ENCODE results near the gene ELL2.
A peak's percentile ranks its signal among the peaks of the same experiment; 100 is the strongest.

ELL2 gene

DNA sequence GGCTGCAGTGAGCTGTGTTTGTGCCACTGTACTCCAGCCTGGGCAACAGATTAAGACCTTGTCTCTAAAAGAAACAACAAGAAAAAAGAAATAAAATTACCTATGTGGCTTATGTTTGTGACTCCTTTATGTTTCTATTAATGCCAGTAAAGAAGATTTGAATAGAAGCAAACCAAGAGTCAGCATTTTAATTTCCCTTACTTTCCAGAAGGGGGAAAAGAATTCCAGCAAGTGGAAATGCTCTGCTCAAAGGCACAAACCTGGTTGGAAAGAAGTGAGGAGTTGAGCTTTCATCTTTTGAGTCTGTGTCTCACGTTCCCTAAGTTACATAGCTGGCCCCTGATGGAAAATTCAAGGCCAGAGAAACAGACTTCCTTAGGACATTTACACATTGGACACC, 23.6 kb upstream of the ELL2 start:
- FAIRE-seq (no peak), DNase-seq (ENCODE audit: insufficient read length, low spot score) (no peak)
- TF ChIP-seq POU2F2 (IDR thresholded peaks at IDR 0.05; ENCODE audit: low read depth, low read length) (no peak), POLR2AphosphoS5 (IDR thresholded peaks at IDR 0.05; ENCODE audit: low read depth, low read length) (no peak), PAX5 (IDR thresholded peaks at IDR 0.05; ENCODE audit: insufficient read depth, low read length, severe bottlenecking) (no peak), TAF1 (IDR thresholded peaks at IDR 0.05; ENCODE audit: low read depth, low read length) (no peak), POLR2A (IDR thresholded peaks at IDR 0.05; ENCODE audit: low read depth, low read length) (no peak), SPI1 (IDR thresholded peaks at IDR 0.05; ENCODE audit: low read depth, low read length) (no peak)

DNA sequence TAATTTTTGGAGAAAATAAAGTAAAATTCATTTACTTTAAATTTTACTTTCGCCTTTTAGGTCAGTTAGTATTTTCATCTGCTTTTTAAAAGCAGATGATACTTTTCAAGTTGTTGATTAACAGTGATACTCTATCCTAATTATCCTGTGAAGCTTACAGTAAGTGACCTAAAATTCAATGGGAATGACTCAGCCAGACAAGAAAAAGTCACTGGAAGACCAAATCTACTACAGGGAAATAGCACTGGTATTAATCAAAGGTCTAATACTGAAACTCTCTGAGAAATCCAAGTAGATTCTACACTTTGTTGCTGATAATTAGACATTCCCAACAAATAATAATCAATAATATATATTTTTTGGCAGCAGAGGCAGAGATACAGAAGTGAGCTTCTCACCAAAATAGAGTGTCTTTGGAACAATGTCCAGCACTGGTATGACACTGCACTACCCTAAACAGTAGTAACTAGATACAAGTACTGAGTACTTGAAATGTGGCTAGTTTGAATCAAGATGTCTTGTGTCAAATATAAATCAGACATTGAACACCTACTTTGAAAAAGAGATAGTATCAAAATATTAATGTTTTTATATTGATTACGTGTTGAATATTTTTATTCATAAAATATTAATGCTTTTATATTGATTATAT, 22.8 kb upstream of the ELL2 start:
- TF ChIP-seq PAX5 (IDR thresholded peaks at IDR 0.05; ENCODE audit: insufficient read depth, low read length, severe bottlenecking) (no peak), SPI1 (IDR thresholded peaks at IDR 0.05; ENCODE audit: low read depth, low read length) (no peak), POLR2AphosphoS5 (IDR thresholded peaks at IDR 0.05; ENCODE audit: low read depth, low read length) (no peak), POLR2A (IDR thresholded peaks at IDR 0.05; ENCODE audit: low read depth, low read length) (no peak)
- no peak for FAIRE-seq
- DNase-seq (ENCODE audit: insufficient read length, low spot score), result no peak

DNA sequence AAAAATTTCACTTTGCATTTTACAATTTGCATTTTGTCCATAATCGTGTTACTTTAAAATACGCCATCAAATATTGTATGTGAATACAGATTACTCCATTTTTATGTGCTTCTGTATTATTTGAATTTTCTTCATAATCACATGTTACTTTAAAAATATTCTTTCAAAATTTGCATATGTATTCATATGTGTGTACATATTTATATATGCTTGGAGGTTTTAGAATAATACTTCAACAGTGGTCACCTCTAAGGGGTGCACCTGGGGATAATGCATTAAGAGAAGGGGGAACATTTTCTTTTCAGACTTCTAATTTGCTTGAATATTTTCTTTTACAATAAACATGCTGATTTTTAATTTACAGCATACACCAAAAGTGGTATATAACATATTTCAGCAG, 21.9 kb upstream of the ELL2 start:
- no peak for TF ChIP-seq POU2F2 (IDR thresholded peaks at IDR 0.05; ENCODE audit: low read depth, low read length)
- no peak for TF ChIP-seq PAX5 (IDR thresholded peaks at IDR 0.05; ENCODE audit: insufficient read depth, low read length, severe bottlenecking)
- TF ChIP-seq TAF1 (IDR thresholded peaks at IDR 0.05; ENCODE audit: low read depth, low read length), result no peak
- no peak for TF ChIP-seq POLR2AphosphoS5 (IDR thresholded peaks at IDR 0.05; ENCODE audit: low read depth, low read length)
- no peak for TF ChIP-seq SPI1 (IDR thresholded peaks at IDR 0.05; ENCODE audit: low read depth, low read length)
- TF ChIP-seq POLR2A (IDR thresholded peaks at IDR 0.05; ENCODE audit: low read depth, low read length), result no peak
- no peak for FAIRE-seq

GRCh38 chr5:95983080-95983479, 21.4 kb upstream of the ELL2 start:
- DNase-seq (ENCODE audit: insufficient read length, low spot score), result no peak
- no peak for FAIRE-seq
- no peak for TF ChIP-seq POU2F2 (IDR thresholded peaks at IDR 0.05; ENCODE audit: low read depth, low read length)
- TF ChIP-seq TAF1 (IDR thresholded peaks at IDR 0.05; ENCODE audit: low read depth, low read length), result no peak
- TF ChIP-seq SPI1 (IDR thresholded peaks at IDR 0.05; ENCODE audit: low read depth, low read length), result no peak
- no peak for TF ChIP-seq POLR2A (IDR thresholded peaks at IDR 0.05; ENCODE audit: low read depth, low read length)
- no peak for TF ChIP-seq PAX5 (IDR thresholded peaks at IDR 0.05; ENCODE audit: insufficient read depth, low read length, severe bottlenecking)
- no peak for TF ChIP-seq POLR2AphosphoS5 (IDR thresholded peaks at IDR 0.05; ENCODE audit: low read depth, low read length)

More for the DNA sequence above, 21.9 kb upstream of the ELL2 start:
- no peak for DNase-seq (ENCODE audit: insufficient read length, low spot score)

DNA sequence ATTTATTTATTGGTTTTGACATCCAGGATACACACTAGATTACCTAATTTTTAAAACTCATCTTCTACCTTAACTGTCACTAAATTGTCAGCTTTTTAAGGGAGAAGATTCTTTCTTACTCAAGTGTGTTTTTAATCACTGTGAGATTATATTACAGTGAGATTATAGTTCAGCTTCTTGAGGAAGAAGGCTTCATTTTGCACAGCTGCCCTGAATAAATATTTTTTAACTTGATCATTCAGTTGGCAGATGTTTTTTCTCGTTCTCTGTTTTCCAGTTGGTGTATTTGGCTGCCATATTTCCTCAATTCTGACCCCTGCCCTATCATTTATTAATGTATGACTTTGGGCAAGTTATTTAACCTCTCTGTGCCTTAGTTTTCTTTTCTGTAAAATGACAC, 15.0 kb upstream of the ELL2 start:
- TF ChIP-seq POLR2AphosphoS5 (IDR thresholded peaks at IDR 0.05; ENCODE audit: low read depth, low read length) (no peak), PAX5 (IDR thresholded peaks at IDR 0.05; ENCODE audit: insufficient read depth, low read length, severe bottlenecking) (no peak), TAF1 (IDR thresholded peaks at IDR 0.05; ENCODE audit: low read depth, low read length) (no peak), POLR2A (IDR thresholded peaks at IDR 0.05; ENCODE audit: low read depth, low read length) (no peak), SPI1 (IDR thresholded peaks at IDR 0.05; ENCODE audit: low read depth, low read length) (no peak), POU2F2 (IDR thresholded peaks at IDR 0.05; ENCODE audit: low read depth, low read length) (no peak)
- no peak for FAIRE-seq

DNA sequence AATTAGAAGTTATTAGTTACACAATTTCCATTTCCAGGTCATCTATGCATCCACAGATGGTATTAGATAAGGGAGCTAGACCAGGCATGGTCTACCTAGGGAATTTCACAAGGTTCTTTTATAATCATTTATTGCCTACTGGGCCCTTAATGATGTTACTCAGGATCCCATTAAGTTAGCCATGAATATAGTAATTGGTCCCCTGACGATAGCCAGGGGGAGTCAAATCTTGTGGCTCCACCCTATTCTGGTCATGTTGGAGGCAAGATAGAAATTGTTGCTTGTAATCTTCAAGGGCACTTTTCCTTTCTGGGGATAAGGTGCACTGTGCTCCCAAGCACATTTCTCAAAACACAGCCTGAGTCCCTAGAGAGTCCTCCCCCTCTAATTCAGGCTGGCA, 14.1 kb upstream of the ELL2 start:
- DNase-seq (ENCODE audit: insufficient read length, low spot score) (no peak), FAIRE-seq (no peak)

More for the DNA sequence above, 15.0 kb upstream of the ELL2 start:
- DNase-seq (ENCODE audit: insufficient read length, low spot score), result no peak

GRCh38 chr5:95973793-95974325, 12.2 kb upstream of the ELL2 start:
- FAIRE-seq (peak; percentile 84), DNase-seq (ENCODE audit: insufficient read length, low spot score) (no peak)
- TF ChIP-seq TAF1 (IDR thresholded peaks at IDR 0.05; ENCODE audit: low read depth, low read length) (no peak), POLR2AphosphoS5 (IDR thresholded peaks at IDR 0.05; ENCODE audit: low read depth, low read length) (no peak), PAX5 (IDR thresholded peaks at IDR 0.05; ENCODE audit: insufficient read depth, low read length, severe bottlenecking) (no peak), POLR2A (IDR thresholded peaks at IDR 0.05; ENCODE audit: low read depth, low read length) (no peak), POU2F2 (IDR thresholded peaks at IDR 0.05; ENCODE audit: low read depth, low read length) (peak; percentile 82; the same call in 1 of the 2 replicates), SPI1 (IDR thresholded peaks at IDR 0.05; ENCODE audit: low read depth, low read length) (0 out of 2 replicates have a peak, but pooled peaks have one; percentile 7)

More for the DNA sequence above, 14.1 kb upstream of the ELL2 start:
- no peak for TF ChIP-seq POLR2A (IDR thresholded peaks at IDR 0.05; ENCODE audit: low read depth, low read length)
- TF ChIP-seq POU2F2 (IDR thresholded peaks at IDR 0.05; ENCODE audit: low read depth, low read length), result no peak
- no peak for TF ChIP-seq POLR2AphosphoS5 (IDR thresholded peaks at IDR 0.05; ENCODE audit: low read depth, low read length)
- no peak for TF ChIP-seq SPI1 (IDR thresholded peaks at IDR 0.05; ENCODE audit: low read depth, low read length)
- TF ChIP-seq TAF1 (IDR thresholded peaks at IDR 0.05; ENCODE audit: low read depth, low read length), result no peak
- no peak for TF ChIP-seq PAX5 (IDR thresholded peaks at IDR 0.05; ENCODE audit: insufficient read depth, low read length, severe bottlenecking)

DNA sequence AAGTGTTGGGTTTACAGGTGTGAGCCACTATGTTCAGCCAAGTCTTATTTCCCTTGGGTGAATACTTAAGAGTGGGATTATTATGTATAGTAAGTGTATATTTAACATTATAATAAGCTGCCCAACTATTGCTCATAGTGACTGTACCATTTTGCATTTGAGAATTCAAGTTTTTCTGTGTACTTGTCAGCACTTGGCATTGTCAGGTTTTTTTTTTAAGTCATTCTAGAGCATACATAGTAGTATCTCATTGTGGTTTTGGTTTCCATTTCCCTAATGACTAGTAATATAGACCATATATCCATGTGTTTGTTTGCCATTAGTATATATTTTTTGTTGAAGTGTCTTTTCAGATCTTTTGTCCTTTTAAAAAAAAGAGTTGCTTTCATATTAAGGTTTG, 10.5 kb upstream of the ELL2 start:
- FAIRE-seq (no peak), DNase-seq (ENCODE audit: insufficient read length, low spot score) (no peak)
- TF ChIP-seq POLR2A (IDR thresholded peaks at IDR 0.05; ENCODE audit: low read depth, low read length) (no peak), PAX5 (IDR thresholded peaks at IDR 0.05; ENCODE audit: insufficient read depth, low read length, severe bottlenecking) (no peak), POLR2AphosphoS5 (IDR thresholded peaks at IDR 0.05; ENCODE audit: low read depth, low read length) (no peak), POU2F2 (IDR thresholded peaks at IDR 0.05; ENCODE audit: low read depth, low read length) (no peak), TAF1 (IDR thresholded peaks at IDR 0.05; ENCODE audit: low read depth, low read length) (no peak), SPI1 (IDR thresholded peaks at IDR 0.05; ENCODE audit: low read depth, low read length) (no peak)

DNA sequence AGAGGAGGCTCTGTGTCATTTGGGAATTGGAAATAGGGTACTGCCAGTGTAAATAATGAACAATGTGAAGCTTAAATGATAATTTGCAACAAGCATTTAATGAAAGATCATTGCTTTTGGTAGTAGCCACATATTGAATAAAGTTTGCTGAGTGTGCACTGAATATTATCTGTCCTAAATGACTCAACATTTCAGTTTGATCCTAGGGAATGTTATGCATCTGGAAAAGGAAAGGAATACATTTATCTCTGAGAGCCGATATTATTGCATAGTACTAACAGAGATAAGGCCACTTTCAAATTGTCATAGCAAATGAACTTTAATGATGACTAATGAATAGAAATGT, 8.7 kb upstream of the ELL2 start:
- FAIRE-seq, result peak; percentile 40
- TF ChIP-seq PAX5 (IDR thresholded peaks at IDR 0.05; ENCODE audit: insufficient read depth, low read length, severe bottlenecking), result no peak
- no peak for TF ChIP-seq POU2F2 (IDR thresholded peaks at IDR 0.05; ENCODE audit: low read depth, low read length)
- TF ChIP-seq POLR2A (IDR thresholded peaks at IDR 0.05; ENCODE audit: low read depth, low read length), result no peak
- TF ChIP-seq POLR2AphosphoS5 (IDR thresholded peaks at IDR 0.05; ENCODE audit: low read depth, low read length), result no peak
- TF ChIP-seq SPI1 (IDR thresholded peaks at IDR 0.05; ENCODE audit: low read depth, low read length), result no peak
- no peak for TF ChIP-seq TAF1 (IDR thresholded peaks at IDR 0.05; ENCODE audit: low read depth, low read length)
- DNase-seq (ENCODE audit: insufficient read length, low spot score), result no peak
